RWPE2 (cell line): ENCODE data around the gene BBS9.

Experiments used
- ATAC-seq: fragments of 200-7000 bp; cut with Tn5 transposase; 3 replicates; pipeline ENCODE4 v1.9.1; 2021; ENCODE audit warnings: low read depth
- DNase-seq: peaks from one replicate; pipeline ENCODE4 v3.0.0-alpha.2; 2020; ENCODE audit warnings: low spot score
- H3K27ac ChIP-seq: fragments of 450-650 bp; 2 replicates; pipeline ENCODE4 v1.5.1; 2017; ENCODE audit warnings: mild to moderate bottlenecking; ENCODE audit not compliant: poor library complexity, severe bottlenecking
- H3K27me3 ChIP-seq: fragments of 250-450 bp; sonication (Bioruptor Pico); 2 replicates; pipeline ENCODE4 v1.5.1; 2021; ENCODE audit warnings: mild to moderate bottlenecking, moderate library complexity; ENCODE audit not compliant: insufficient read depth, poor library complexity, severe bottlenecking
- H3K36me3 ChIP-seq: fragments of 250-450 bp; sonication (Bioruptor Pico); 2 replicates; pipeline ENCODE4 v1.5.1; 2020; ENCODE audit warnings: low read depth, mild to moderate bottlenecking, moderate library complexity
- H3K4me1 ChIP-seq: fragments of 250-450 bp; sonication (Bioruptor Pico); 2 replicates; pipeline ENCODE4 v1.5.1; 2021; ENCODE audit warnings: mild to moderate bottlenecking, moderate library complexity; ENCODE audit not compliant: insufficient read depth, poor library complexity, severe bottlenecking
- H3K4me3 ChIP-seq: fragments of 250-450 bp; sonication (Bioruptor Pico); 2 replicates; pipeline ENCODE4 v1.5.1; 2021; ENCODE audit warnings: mild to moderate bottlenecking, moderate library complexity; ENCODE audit not compliant: severe bottlenecking
- H3K9me3 ChIP-seq: fragments of 250-450 bp; sonication (Bioruptor Pico); 2 replicates; pipeline ENCODE4 v1.5.1; 2021; ENCODE audit warnings: mild to moderate bottlenecking, moderate library complexity; ENCODE audit not compliant: severe bottlenecking
- TF ChIP-seq, protein P1 (sequence below): fragments of 450-650 bp; IDR thresholded peaks from one replicate; pipeline ENCODE4 v1.5.1; 2017; ENCODE audit warnings: mild to moderate bottlenecking, moderate library complexity; ENCODE audit not compliant: poor library complexity, severe bottlenecking

Gene BBS9

DNA sequence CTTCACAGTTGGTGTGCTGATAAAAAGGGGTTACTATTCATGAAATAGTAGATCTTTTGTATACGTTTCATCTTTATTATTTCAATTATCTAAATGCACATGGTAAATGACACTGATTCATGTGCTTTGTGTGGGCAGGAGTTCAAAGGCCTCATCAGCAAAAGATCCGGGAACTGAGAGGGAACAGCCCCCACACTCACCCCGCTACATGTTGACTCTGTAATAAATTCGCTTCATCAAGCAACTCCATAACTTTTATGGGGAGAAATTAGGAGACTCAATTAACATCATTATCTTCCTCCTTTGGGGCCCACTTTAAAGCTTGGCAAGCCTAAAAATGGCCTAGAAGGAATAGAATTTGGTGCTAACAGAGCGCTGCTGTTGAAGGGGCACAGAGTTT is 525.3 kb downstream of the BBS9 start:
- Histone ChIP-seq H3K36me3 (no peaks in the 10 kb centered on the region), H3K9me3 (no peaks in the 10 kb centered on the region), H3K4me3 (no peak overlapping the region), H3K4me1 (no peaks in the 10 kb centered on the region), H3K27ac (no peak overlapping the region), H3K27me3 (no peaks in the 10 kb centered on the region)
- ATAC-seq, result no peak
- no peak for DNase-seq
- TF ChIP-seq, protein P1, sequence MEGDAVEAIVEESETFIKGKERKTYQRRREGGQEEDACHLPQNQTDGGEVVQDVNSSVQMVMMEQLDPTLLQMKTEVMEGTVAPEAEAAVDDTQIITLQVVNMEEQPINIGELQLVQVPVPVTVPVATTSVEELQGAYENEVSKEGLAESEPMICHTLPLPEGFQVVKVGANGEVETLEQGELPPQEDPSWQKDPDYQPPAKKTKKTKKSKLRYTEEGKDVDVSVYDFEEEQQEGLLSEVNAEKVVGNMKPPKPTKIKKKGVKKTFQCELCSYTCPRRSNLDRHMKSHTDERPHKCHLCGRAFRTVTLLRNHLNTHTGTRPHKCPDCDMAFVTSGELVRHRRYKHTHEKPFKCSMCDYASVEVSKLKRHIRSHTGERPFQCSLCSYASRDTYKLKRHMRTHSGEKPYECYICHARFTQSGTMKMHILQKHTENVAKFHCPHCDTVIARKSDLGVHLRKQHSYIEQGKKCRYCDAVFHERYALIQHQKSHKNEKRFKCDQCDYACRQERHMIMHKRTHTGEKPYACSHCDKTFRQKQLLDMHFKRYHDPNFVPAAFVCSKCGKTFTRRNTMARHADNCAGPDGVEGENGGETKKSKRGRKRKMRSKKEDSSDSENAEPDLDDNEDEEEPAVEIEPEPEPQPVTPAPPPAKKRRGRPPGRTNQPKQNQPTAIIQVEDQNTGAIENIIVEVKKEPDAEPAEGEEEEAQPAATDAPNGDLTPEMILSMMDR, result no peak
